Stimulated activated CD8-positive, alpha-beta memory T cell treated with anti-CD3 and anti-CD28 coated beads, Interleukin-15, amount 100 ng/mL, for 4 hours (primary cell): ENCODE results near the gene FOLR3.
"Not testable (repeated sequence)": the region's sequence is repeated elsewhere in the genome, so short reads cannot be mapped to it uniquely, and the experiment has no call there.

Experiments used
- DNase-seq, 2 donors: peaks; one replicate each; pipeline ENCODE4 v3.0.0-alpha.2; 2020; ENCODE audit warnings: low read depth in 2 of 2

The FOLR3 gene

GRCh38 chr11:72135473-72135872 lies at the start of gene FOLR3:
FOLR3 (plus strand) TSS chr11:72135725; CDS start chr11:72135953, 228 bp downstream.
- DNase-seq: not testable (repeated sequence)

- DNase-seq: no peak
These were observed 47.3 kb upstream of the FOLR3 start for GRCh38 chr11:72088076-72088808.

DNA sequence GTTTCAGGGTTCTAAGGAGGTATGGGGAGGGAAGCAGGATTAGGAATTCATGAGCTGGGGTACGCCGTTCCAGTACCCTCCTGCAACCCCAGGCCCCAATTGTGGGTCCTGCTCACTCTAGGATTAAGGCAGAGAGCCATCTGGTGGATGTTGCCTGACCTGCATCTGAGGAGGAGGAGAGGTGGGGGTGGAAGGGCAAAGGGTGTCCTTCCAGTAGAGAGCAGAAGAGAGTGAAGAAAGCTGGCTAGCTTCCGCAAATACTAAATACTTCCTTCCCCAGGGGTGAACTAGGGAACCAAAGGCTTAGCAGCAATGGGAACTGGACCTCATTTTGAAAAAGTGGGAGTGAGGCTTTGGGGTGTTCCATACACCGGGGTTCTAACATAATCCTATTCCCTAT lies 44.2 kb upstream of the FOLR3 start:
- peak in 1 of 2 donors; percentile 42 for DNase-seq

DNA sequence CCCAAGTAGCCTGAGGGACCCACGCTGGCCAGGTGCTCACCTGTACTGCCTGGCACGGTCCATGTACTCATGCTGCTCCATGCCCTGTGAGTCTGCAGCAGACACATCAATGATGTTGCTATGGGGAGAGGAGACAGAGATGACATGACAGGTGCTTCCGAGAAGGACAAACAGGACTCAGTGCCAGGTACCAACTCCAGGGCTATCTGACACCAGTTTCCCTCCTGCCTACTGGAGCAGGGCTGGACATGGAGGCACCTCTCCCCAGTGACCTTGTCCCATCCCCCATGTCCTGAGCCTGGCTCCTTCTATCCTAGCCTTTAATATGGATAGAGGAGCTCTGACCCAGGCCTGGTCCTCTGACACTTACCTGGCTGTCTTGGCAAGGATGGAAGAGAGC lies 36.8 kb upstream of the FOLR3 start:
- DNase-seq: no peak

- DNase-seq: no peak
These were observed 35.5 kb upstream of the FOLR3 start for GRCh38 chr11:72100009-72100408.

DNA sequence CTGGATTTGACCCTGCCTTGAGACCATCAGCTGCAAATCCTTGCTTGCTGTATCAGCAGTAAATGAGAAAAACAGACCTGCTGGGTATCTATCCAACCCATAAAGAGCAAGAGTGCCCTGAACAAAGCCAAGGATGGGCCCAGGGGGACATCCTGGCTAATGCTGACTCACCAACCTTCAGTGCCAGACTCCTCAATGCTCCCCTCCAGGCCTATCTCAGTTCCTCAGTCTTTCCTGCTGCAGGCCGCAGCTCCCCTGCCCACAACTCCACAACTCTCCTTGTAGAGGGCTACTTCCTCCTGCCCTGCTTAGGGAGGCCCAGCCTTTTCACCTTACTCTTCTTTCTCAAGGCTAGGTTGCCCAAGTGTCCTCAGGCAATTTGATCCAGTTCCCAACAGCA lies 35.1 kb upstream of the FOLR3 start:
- DNase-seq: no peak

DNA sequence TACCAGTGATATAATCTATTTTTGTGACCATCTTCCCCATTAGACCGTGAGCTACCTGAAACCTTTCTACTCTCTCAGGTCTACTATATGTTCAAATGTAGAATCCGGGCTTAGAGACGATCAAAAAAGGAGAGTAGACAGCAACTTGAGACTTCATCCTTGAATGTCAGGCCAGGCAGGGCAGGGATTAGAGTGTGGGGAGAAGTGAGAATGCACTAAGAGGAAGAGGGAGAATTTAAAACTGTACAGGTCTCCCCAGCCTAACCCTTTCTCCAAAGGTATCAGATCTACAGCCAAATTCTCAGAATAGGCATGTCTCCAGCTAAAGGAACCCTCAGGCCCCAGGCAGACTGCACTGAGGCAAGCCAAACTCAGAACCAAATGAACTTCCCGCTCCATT lies 33.4 kb upstream of the FOLR3 start:
- DNase-seq: no peak

DNA sequence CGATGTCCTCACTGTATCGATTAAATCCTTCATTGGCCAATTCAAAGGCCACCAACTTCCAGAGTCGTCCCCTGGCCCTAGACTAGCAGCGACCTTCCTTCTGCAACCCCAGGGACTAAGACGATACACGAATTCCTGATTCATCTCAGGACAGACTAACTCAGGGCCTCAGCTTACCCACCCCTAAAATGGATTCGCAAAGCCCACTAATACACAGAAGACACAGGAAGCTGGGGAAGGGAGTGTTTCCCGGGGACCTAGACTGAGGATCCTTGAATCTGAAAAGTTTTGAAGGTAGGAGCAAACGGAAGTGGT lies 32.9 kb upstream of the FOLR3 start:
- DNase-seq: no peak

DNA sequence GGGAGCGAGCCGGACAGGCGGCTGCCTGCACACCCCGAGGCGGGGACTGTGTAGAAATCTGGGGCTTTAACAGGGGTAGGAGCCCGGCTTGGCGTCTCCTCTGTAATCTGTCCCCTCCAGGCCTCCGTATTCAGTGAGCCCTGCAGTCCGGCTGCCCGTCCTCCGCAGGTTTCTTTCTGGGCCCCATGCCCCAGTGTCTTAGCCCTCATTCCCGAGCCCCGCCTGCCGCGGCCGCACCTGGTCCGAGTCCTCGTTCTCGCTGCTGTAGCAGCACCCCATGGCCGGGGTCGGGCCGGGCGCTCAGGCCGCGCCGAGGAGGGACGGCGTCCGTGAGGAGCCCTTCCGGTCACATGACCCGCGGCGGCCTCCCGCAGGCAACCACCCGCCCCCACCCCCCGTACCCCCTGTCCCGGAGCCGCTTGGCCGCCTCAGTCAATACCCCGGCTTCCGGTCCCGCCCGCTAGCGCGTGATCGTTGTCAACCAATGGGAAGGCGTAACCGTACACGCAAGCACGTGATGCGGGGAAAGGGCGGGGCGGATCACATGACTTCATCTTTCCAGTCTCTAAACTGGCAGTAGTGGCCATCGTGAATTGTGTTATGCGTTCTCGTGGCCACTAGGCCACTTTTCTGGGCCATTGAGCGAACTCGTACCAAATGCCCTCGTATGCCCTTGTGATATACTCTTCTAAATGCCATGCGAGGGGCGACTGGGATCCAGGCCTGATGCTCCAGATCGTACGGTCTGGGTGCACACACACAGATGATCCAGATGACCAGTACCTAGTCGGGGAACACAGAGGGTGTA lies 32.4 kb upstream of the FOLR3 start, which contains the start of gene LAMTOR1:
LAMTOR1 (minus strand) TSS at position 352 of the 808 bp plus-strand sequence; CDS start at position 279, 73 bp downstream.
- peak; percentile 91 to 98 for DNase-seq

DNA sequence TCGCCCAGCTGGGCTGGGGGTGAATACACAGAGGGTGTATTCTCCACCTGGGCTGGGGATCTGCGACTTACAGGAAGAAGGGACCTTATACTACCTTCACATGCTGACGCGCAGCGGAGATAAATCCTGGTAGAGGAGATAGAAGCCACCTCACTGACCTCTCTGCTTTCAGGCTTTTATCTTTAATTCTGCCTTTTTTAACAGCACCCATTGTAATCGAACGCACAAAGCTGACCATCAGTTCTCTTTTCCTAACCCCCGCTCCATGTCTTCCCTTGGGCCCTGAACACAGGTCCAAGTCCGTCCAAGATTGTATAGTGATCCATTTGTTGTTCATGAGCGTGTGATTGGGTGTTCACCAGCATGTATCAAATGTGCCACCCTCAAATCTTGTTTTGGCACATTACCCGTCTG lies 31.8 kb upstream of the FOLR3 start:
- no peak for DNase-seq

DNA sequence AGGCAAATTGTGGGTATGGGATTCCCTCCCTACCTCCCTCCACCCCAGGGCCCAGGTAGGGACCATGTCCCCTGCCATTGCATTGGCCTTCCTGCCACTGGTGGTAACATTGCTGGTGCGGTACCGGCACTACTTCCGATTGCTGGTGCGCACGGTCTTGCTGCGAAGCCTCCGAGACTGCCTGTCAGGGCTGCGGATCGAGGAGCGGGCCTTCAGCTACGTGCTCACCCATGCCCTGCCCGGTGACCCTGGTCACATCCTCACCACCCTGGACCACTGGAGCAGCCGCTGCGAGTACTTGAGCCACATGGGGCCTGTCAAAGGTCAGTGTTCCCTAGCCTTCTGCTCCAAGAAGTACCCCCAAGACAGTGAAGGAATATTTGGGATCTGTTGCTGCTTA lies 29.6 kb upstream of the FOLR3 start, which contains the start of gene TOMT:
TOMT (plus strand) TSS at position 37 of the 400 bp plus-strand sequence; CDS start at position 65, 28 bp downstream.
- DNase-seq: no peak

GRCh38 chr11:72111300-72112142 lies 24.0 kb upstream of the FOLR3 start:
- no peak for DNase-seq

- DNase-seq: peak; percentile 95 to 100
These were observed 23.2 kb upstream of the FOLR3 start, which contains the start of gene ANAPC15 for GRCh38 chr11:72112143-72112977. ANAPC15 (minus strand) TSS chr11:72112695; CDS start chr11:72111276, 1,419 bp downstream.

DNA sequence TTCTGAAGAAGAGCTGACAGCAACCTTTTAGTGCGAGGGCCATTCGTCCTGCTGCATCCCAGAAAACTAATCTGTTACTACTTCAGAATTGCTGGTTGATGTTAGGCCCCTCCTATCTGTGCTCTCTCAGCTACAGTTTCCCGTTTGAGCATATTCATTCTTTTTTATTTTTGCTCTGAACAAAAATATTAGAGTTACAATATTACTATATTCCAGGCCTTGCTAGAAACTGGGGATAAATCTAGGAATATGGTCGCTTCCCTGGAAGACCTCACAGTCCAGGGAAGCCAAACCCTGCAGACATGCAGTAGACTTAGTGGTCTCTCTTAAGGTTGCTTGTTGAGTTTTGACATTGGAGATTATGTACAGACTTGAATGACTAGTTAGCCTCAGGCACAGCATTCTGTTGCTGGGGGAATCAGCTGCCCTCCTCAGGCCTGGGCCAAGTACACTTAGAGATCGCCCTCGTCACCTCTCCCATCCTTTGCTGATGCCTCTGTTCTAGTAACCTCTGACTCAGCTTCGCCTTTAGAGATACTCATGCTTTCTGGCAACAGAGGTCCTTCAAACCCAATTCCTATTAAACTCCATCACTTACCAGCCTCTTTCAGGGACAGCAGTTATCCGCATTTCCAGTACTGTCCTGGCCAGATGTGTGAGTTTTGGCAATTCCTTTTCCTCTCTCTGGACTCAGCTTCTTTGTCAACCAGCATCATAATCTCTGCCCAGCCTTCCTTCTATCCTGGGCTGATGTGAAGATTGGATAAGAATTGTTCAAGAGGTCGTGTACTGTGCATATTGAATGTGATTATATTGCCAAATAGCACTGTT lies 22.3 kb upstream of the FOLR3 start:
- DNase-seq: no peak

- DNase-seq: no peak
These were observed 21.0 kb upstream of the FOLR3 start for GRCh38 chr11:72114570-72114969.

GRCh38 chr11:72116019-72116755 lies 19.3 kb upstream of the FOLR3 start:
- DNase-seq: no peak

- no peak for DNase-seq
These were observed 16.3 kb upstream of the FOLR3 start for GRCh38 chr11:72119198-72119597.

DNA sequence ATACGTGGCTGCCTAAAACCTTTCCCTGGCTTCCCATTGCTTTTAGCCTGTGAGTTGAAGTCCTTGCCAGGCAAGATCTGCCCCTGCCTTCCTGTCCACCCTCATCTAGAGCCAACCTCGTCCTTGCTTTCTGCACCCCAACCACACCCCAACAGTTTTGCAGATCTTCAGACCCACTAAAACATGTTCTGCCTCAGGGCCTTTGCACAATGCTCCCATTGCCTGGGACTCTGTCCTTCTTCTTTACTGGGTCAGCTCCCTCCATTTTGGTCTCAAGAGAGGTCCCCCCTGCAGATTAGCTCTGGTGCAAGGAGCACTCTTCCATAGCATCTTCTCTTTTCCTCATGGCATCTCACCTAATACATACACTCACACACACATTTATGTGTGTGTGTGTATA lies 14.6 kb upstream of the FOLR3 start:
- DNase-seq: no peak

- no peak for DNase-seq
These were observed 12.9 kb upstream of the FOLR3 start for GRCh38 chr11:72122607-72123006.
